GM12872 (cell line): Measurements from ENCODE around the gene TRPM3.

Experiments used
- CTCF ChIP-seq: IDR thresholded peaks from 3 replicates; pipeline ENCODE4 v1.5.1; 2011; ENCODE audit warnings: low read depth, mild to moderate bottlenecking, low read length, moderate library complexity; ENCODE audit not compliant: insufficient read depth

Gene TRPM3

GRCh38 chr9:70498866-70499265 is 622.6 kb downstream of the TRPM3 start:
- TF ChIP-seq CTCF = no peak

GRCh38 chr9:70496244-70496643 is 625.2 kb downstream of the TRPM3 start:
- TF ChIP-seq CTCF = no peak

- no peak for TF ChIP-seq CTCF
Observed at GRCh38 chr9:70495514-70495913, 625.9 kb downstream of the TRPM3 start.

GRCh38 chr9:70494221-70494620 is 627.2 kb downstream of the TRPM3 start:
- TF ChIP-seq CTCF = no peak

GRCh38 chr9:70493029-70493428 is 628.4 kb downstream of the TRPM3 start:
- no peak for TF ChIP-seq CTCF

GRCh38 chr9:70492319-70492777 is 629.1 kb downstream of the TRPM3 start:
- no peak for TF ChIP-seq CTCF

- no peak for TF ChIP-seq CTCF
Observed at GRCh38 chr9:70491426-70492318, 629.7 kb downstream of the TRPM3 start.
